IMR-90 (cell line): Measurements from ENCODE around the gene NTM. TPM values are rescaled to one million over a fixed set of nuclear protein-coding genes. Genes with fewer than 3 reads are reported as not detected.

Source experiments
- ATAC-seq: fragments of 200-7000 bp; cut with Tn5 transposase; 2 replicates; pipeline ENCODE4 v1.9.1; 2020; ENCODE audit warnings: low read depth, mild to moderate bottlenecking, moderate library complexity
- BruUV-seq: library from RNA; stranded (reverse); fragments of 400-500 nt; replicated peaks from 2 replicates; lab custom pipeline; 2021; lab: Mats Ljungman, UMichigan
- CTCF ChIA-PET: fragments of 300-600 bp; formaldehyde crosslinking; extraction: SDS; loops from one replicate; lab custom pipeline; 2021; ENCODE audit warnings: antibody characterized with exemption; lab: Yijun Ruan, JAX
- POLR2A ChIA-PET: fragments of 300-600 bp; sonication (Branson Sonifier 250); formaldehyde crosslinking; loops from one replicate; lab custom pipeline; 2022; ENCODE audit warnings: antibody characterized with exemption; ENCODE audit not compliant: unreplicated experiment; lab: Charles Lee
- DNase-seq: peaks from one replicate; pipeline ENCODE4 v3.0.0; 2013
- H2AFZ ChIP-seq: replicated peaks from 2 replicates; pipeline ENCODE3; 2013; ENCODE audit warnings: low read length, mild to moderate bottlenecking; ENCODE audit not compliant: poor library complexity
- H2AK5ac ChIP-seq: 2 replicates; pipeline ENCODE4 v1.6.1; 2013; ENCODE audit warnings: low read depth, low read length, inconsistent platforms
- H2AK9ac ChIP-seq: replicated peaks from 2 replicates; pipeline ENCODE3; 2013; ENCODE audit warnings: mild to moderate bottlenecking, low read depth, low read length, moderate library complexity; ENCODE audit not compliant: poor library complexity
- H2BK120ac ChIP-seq: 2 replicates; pipeline ENCODE4 v1.6.1; 2013; ENCODE audit warnings: low read depth, low read length, inconsistent platforms
- H2BK15ac ChIP-seq: 3 replicates; pipeline ENCODE4 v1.6.1; 2013; ENCODE audit warnings: low read depth, low read length, inconsistent platforms
- H2BK20ac ChIP-seq: 2 replicates; pipeline ENCODE4 v1.6.1; 2013; ENCODE audit warnings: low read depth, mild to moderate bottlenecking, inconsistent platforms, low read length, moderate library complexity
- H2BK5ac ChIP-seq: 2 replicates; pipeline ENCODE4 v1.6.1; 2013; ENCODE audit warnings: mild to moderate bottlenecking, low read depth, low read length, inconsistent platforms; ENCODE audit not compliant: poor library complexity, severe bottlenecking
- H3K14ac ChIP-seq: replicated peaks from 2 replicates; pipeline ENCODE4 v1.6.1; 2013; ENCODE audit warnings: low read depth, low read length, inconsistent platforms
- H3K18ac ChIP-seq: 2 replicates; pipeline ENCODE4 v1.6.1; 2013; ENCODE audit warnings: low read depth, low read length, control low read depth
- H3K23ac ChIP-seq: 2 replicates; pipeline ENCODE4 v1.6.1; 2013; ENCODE audit warnings: low read depth, low read length, inconsistent platforms
- H3K27ac ChIP-seq: 2 replicates; pipeline ENCODE4 v1.5.1; 2013; ENCODE audit warnings: mild to moderate bottlenecking, control low read depth, low read length; ENCODE audit not compliant: insufficient read depth
- H3K27me3 ChIP-seq: 2 replicates; pipeline ENCODE4 v1.6.1; 2013; ENCODE audit warnings: low read length; ENCODE audit not compliant: control insufficient read depth, insufficient read depth
- H3K36me3 ChIP-seq: 2 replicates; pipeline ENCODE4 v1.6.1; 2013; ENCODE audit warnings: low read length, mixed read lengths; ENCODE audit not compliant: control insufficient read depth, insufficient read depth
- H3K4ac ChIP-seq: 2 replicates; pipeline ENCODE4 v1.6.1; 2013; ENCODE audit warnings: low read depth, low read length, inconsistent platforms
- H3K4me1 ChIP-seq: 2 replicates; pipeline ENCODE4 v1.6.1; 2013; ENCODE audit warnings: low read length, mixed read lengths; ENCODE audit not compliant: control insufficient read depth, insufficient read depth
- H3K4me2 ChIP-seq: 2 replicates; pipeline ENCODE4 v1.6.1; 2013; ENCODE audit warnings: low read depth, mild to moderate bottlenecking, control low read depth, low read length, moderate library complexity
- H3K4me3 ChIP-seq: 2 replicates; pipeline ENCODE4 v1.5.1; 2013; ENCODE audit warnings: low read depth, mild to moderate bottlenecking, control low read depth, low read length, moderate library complexity; ENCODE audit not compliant: insufficient read depth
- H3K56ac ChIP-seq: 2 replicates; pipeline ENCODE4 v1.6.1; 2013; ENCODE audit warnings: low read length, inconsistent platforms; ENCODE audit not compliant: insufficient read depth; ENCODE audit errors: extremely low read depth
- H3K79me1 ChIP-seq, 2 experiments: 2 replicates each; pipeline ENCODE4 v1.6.1; 2013; ENCODE audit warnings: low read length in 2 of 2, inconsistent platforms in 1 of 2, low read depth in 1 of 2
- H3K9ac ChIP-seq: 2 replicates; pipeline ENCODE4 v1.6.1; 2013; ENCODE audit warnings: low read depth, low read length, control low read depth
- H3K9me1 ChIP-seq: 2 replicates; pipeline ENCODE4 v1.6.1; 2013; ENCODE audit warnings: low read length, inconsistent platforms; ENCODE audit not compliant: insufficient read depth
- H3K9me3 ChIP-seq: 2 replicates; pipeline ENCODE4 v1.6.1; 2013; ENCODE audit warnings: low read length; ENCODE audit not compliant: control insufficient read depth, insufficient read depth
- H4K20me1 ChIP-seq: 2 replicates; pipeline ENCODE4 v1.6.1; 2013; ENCODE audit warnings: low read length, inconsistent platforms; ENCODE audit not compliant: insufficient read depth
- H4K5ac ChIP-seq: 2 replicates; pipeline ENCODE4 v1.6.1; 2013; ENCODE audit warnings: mild to moderate bottlenecking, low read depth, low read length, control low read depth
- H4K8ac ChIP-seq, 2 experiments: 2 replicates each; pipeline ENCODE4 v1.6.1; 2013; ENCODE audit warnings: low read depth in 2 of 2, low read length in 2 of 2, control low read depth in 1 of 2, inconsistent platforms in 1 of 2
- H4K91ac ChIP-seq: 2 replicates; pipeline ENCODE4 v1.6.1; 2013; ENCODE audit warnings: low read depth, low read length, inconsistent platforms; ENCODE audit not compliant: insufficient read depth
- MAFK ChIP-seq: IDR thresholded peaks from 2 replicates; pipeline ENCODE4 v1.6.1; 2012; ENCODE audit warnings: low read depth, low read length, improper control_type of control experiment
- POLR2A ChIP-seq: IDR thresholded peaks from 2 replicates; pipeline ENCODE4 v1.6.1; 2012; ENCODE audit warnings: mild to moderate bottlenecking, low read depth, low read length
- RAD21 ChIP-seq: IDR thresholded peaks from 2 replicates; pipeline ENCODE4 v1.6.1; 2012; ENCODE audit warnings: low read length, improper control_type of control experiment
- RCOR1 ChIP-seq: IDR thresholded peaks from 2 replicates; pipeline ENCODE4 v1.6.1; 2012; ENCODE audit warnings: mild to moderate bottlenecking, low read length, improper control_type of control experiment; ENCODE audit not compliant: insufficient replicate concordance
- WGBS, 2 experiments: methylation state at CpG; one replicate each; pipeline versions ENCODE4 v1.1.5 to v1.1.7; 2013; ENCODE audit warnings: missing lambda C conversion rate in 2 of 2; ENCODE audit not compliant: insufficient read length in 1 of 2; ENCODE audit errors: extremely low coverage in 2 of 2; 5-methylcytosine and 5-hydroxymethylcytosine counted together
- dilution Hi-C: fragments of 300-500 bp; cut with HindIII; formaldehyde crosslinking; loops from one replicate; pipeline ENCODE4 v1.14.3; 2018; ENCODE audit warnings: low sequenced_read_pairs; ENCODE audit not compliant: unreplicated experiment
- in situ Hi-C: fragments of 300-500 bp; cut with MboI; formaldehyde crosslinking; loops from 3 replicates; pipeline ENCODE4 v1.14.3; 2019; ENCODE audit warnings: low sequenced_read_pairs, inconsistent platforms, mixed read lengths
- intact Hi-C: fragments of 100-400 bp; cut with micrococcal nuclease; formaldehyde crosslinking; loops from 2 replicates; pipeline ENCODE4 v1.10.0; 2022
- polyA plus RNA-seq, 3 experiments: library from polyadenylated mRNA; depleted of rRNA; stranded (reverse); fragments of >200 nt; gene quantifications; 2 replicates each; pipeline ENCODE4 v1.2.3, GENCODE V29; 2012; ENCODE audit warnings: low replicate concordance in 1 of 3
- total RNA-seq: library from RNA; depleted of rRNA; stranded (reverse); fragments of >200 nt; gene quantifications from 2 replicates; pipeline ENCODE4 v1.2.3, GENCODE V29; 2012
- TF ChIP-seq, protein P1 (sequence below): fragments of 150-350 bp; IDR thresholded peaks from 2 replicates; pipeline ENCODE4 v1.6.1; 2016; ENCODE audit warnings: low read depth, mild to moderate bottlenecking, low read length, moderate library complexity, borderline replicate concordance

NTM gene
- total and polyA plus RNA-seq, 2 of the 4 experiments (the other 2 are of a cell fraction) = 19.5 to 25.5 TPM

GRCh38 chr11:132036746-132037466 lies 666.5 kb downstream of the NTM start:
- BruUV-seq = no TSS peak
- DNase-seq (peak; percentile 58), ATAC-seq (no peak)
- H3K4me1 ChIP-seq = peaks cover 25% of the 10 kb centered on the region
- no peak overlapping the region for H2BK15ac ChIP-seq
- H3K14ac ChIP-seq = peak overlapping the region; percentile 11
- H4K91ac ChIP-seq = no peak overlapping the region; the same call in 1 of the 2 replicates
- H2AK5ac ChIP-seq = no peak overlapping the region; the same call in 1 of the 2 replicates
- intact Hi-C loops (no loop called here), dilution Hi-C loops (no loop called here), in situ Hi-C loops (no loop called here)
- peak overlapping the region; percentile 8; the same call in 1 of the 2 replicates for H3K23ac ChIP-seq
- H3K36me3 ChIP-seq = no peaks in the 10 kb centered on the region
- ChIA-PET CTCF (interaction anchor here (0.6 to 1.1 kb wide), 3 partner anchors 11 to 121 kb away, joined by 4 to 5 read pairs (median 4); no protein-coding TSS in a partner anchor), POLR2A (no interaction called here)
- H4K5ac ChIP-seq = peak overlapping the region; percentile 6; the same call in 1 of the 2 replicates
- H3K27ac ChIP-seq = no peak overlapping the region
- WGBS, 2 experiments = 80% methylated on average over 2 of the region's 4 CpGs; no CpG with 5 or more reads in 1 of the 2 experiments
- no peak overlapping the region for H2AK9ac ChIP-seq
- no peak overlapping the region for H3K4me3 ChIP-seq
- peak overlapping the region; percentile 39 for H3K4ac ChIP-seq
- H3K79me1 ChIP-seq = peaks cover 12 to 68% of the 10 kb centered on the region in 2 experiments; a peak in 3 of 4 replicates
- peak overlapping the region; percentile 42; the same call in 1 of the 2 replicates for H2BK20ac ChIP-seq
- TF ChIP-seq RAD21 (no peak), MAFK (no peak), POLR2A (no peak), RCOR1 (no peak)
- TF ChIP-seq, protein P1, sequence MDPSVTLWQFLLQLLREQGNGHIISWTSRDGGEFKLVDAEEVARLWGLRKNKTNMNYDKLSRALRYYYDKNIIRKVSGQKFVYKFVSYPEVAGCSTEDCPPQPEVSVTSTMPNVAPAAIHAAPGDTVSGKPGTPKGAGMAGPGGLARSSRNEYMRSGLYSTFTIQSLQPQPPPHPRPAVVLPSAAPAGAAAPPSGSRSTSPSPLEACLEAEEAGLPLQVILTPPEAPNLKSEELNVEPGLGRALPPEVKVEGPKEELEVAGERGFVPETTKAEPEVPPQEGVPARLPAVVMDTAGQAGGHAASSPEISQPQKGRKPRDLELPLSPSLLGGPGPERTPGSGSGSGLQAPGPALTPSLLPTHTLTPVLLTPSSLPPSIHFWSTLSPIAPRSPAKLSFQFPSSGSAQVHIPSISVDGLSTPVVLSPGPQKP = no peak
- peak overlapping the region in 1 of 2 experiments; percentile 44; a peak in 1 of 4 replicates for H4K8ac ChIP-seq
- H3K18ac ChIP-seq = peak overlapping the region; percentile 29; the same call in 1 of the 2 replicates
- no peak overlapping the region for H3K4me2 ChIP-seq
- H4K20me1 ChIP-seq = no peaks in the 10 kb centered on the region
- H2AFZ ChIP-seq = no peak overlapping the region
- peak overlapping the region; percentile 7 for H2BK120ac ChIP-seq
- no peaks in the 10 kb centered on the region for H3K27me3 ChIP-seq
- H2BK5ac ChIP-seq = no peak overlapping the region
- H3K9me3 ChIP-seq = no peaks in the 10 kb centered on the region
- H3K56ac ChIP-seq = no peak overlapping the region
- peaks cover 25% of the 10 kb centered on the region for H3K9me1 ChIP-seq
- no peak overlapping the region for H3K9ac ChIP-seq
